Ovary (tissue), 9 donors: ENCODE results near the gene RAB40B. TPM values are rescaled to one million over a fixed set of nuclear protein-coding genes. Genes with fewer than 3 reads are reported as not detected.

ENCODE experiments used
- DNase-seq, 5 donors: peaks; one replicate each; pipeline ENCODE4 v3.0.0-alpha.2; 2019 to 2020
- H3K27ac ChIP-seq, 2 donors: fragments of 200-600 bp; one replicate each; pipeline versions ENCODE4 v1.5.1 to v1.8.0; 2019 to 2022
- H3K27me3 ChIP-seq: fragments of 200-600 bp; one replicate; pipeline ENCODE4 v1.8.0; 2022
- H3K36me3 ChIP-seq: fragments of 200-600 bp; sonication (generic); one replicate; pipeline ENCODE4 v1.5.1; 2019
- H3K4me1 ChIP-seq: one replicate; pipeline ENCODE4 v1.8.1; 2013; ENCODE audit warnings: mild to moderate bottlenecking, moderate library complexity; ENCODE audit not compliant: insufficient read depth
- H3K4me3 ChIP-seq: fragments of 200-600 bp; sonication (generic); one replicate; pipeline ENCODE4 v1.5.1; 2017
- H3K9me3 ChIP-seq, 2 donors: fragments of 200-600 bp in 1 of 2; sonication (generic) in 1 of 2; one replicate each; pipeline versions ENCODE4 v1.5.1 to v1.8.1; 2013 to 2019; ENCODE audit warnings: mild to moderate bottlenecking in 1 of 2, moderate library complexity in 1 of 2
- CTCF ChIP-seq, 3 donors: fragments of 450-650 bp in 2 of 3; fragments of 200-600 bp in 1 of 3; IDR thresholded peaks; one replicate each; pipeline versions ENCODE4 v1.5.1 to v1.8.0; 2016 to 2022; ENCODE audit warnings: antibody characterized with exemption in 3 of 3, mild to moderate bottlenecking in 1 of 3
- EP300 ChIP-seq: sonication (generic); formaldehyde crosslinking; IDR thresholded peaks from one replicate; pipeline ENCODE4 v1.6.1; 2017; ENCODE audit warnings: antibody characterized with exemption
- POLR2A ChIP-seq: fragments of 450-650 bp; IDR thresholded peaks from one replicate; pipeline ENCODE4 v1.6.1; 2017; ENCODE audit warnings: antibody characterized with exemption, mild to moderate bottlenecking, moderate library complexity
- WGBS, 3 donors: extraction: QIAGEN DNeasy Blood & Tissue Kit in 1 of 3; methylation state at CpG; one replicate each; pipeline versions ENCODE4 v1.1.5 to v1.1.7; 2013 to 2017; 5-methylcytosine and 5-hydroxymethylcytosine counted together
- intact Hi-C, 4 donors: fragments of 100-400 bp; cut with DNase I; formaldehyde crosslinking; loops; one replicate each; pipeline versions ENCODE4 v1.11.0 to v1.15.1; 2022 to 2023
- polyA plus RNA-seq, 2 donors: library from polyadenylated mRNA; stranded (reverse); fragments of 200-250 nt in 1 of 2; fragments of 350-450 nt in 1 of 2; fragmentation: Illumina TruSeq in 1 of 2; extraction: RNeasy Lipid Tissue Mini Kit (QIAGEN cat#74804) in 1 of 2; gene quantifications; one replicate each; pipeline ENCODE4 v1.2.3, GENCODE V29; 2013 to 2014
- total RNA-seq, 7 donors: library from RNA; depleted of rRNA in 2 of 7; stranded (reverse); fragments of >200 nt in 2 of 7; fragmentation: NEBNext Ultra II Directional in 3 of 7; extraction: Animal tissue kit (Norgen Biotek cat#: 25700) in 3 of 7; gene quantifications; one replicate each; pipeline versions ENCODE4 v1.1.0 to v1.2.4, GENCODE V29; 2016 to 2023
- donor health status: DM: no; HTN: no; CAD: no; lungs with moderate emphysema.
- donor health status: DM: no; HTN: no; CAD: no.
- donor health status: Bipolar disorder and iron deficiency.
- donor health status: DM: yes; HTN: yes; CAD: no.
- donor health status: DM: no; HTN: no; CAD: no.
- donor health status: DM: yes; HTN: yes; CAD: no.

The RAB40B gene
- total and polyA plus RNA-seq, 9 donors = 9.2 to 25.9 (median 14.9) TPM

- Histone ChIP-seq H3K27ac (no peak overlapping the region), H3K4me1 (no peaks in the 10 kb centered on the region), H3K27me3 (no peaks in the 10 kb centered on the region), H3K9me3 (no peaks in the 10 kb centered on the region), H3K4me3 (no peak overlapping the region), H3K36me3 (no peaks in the 10 kb centered on the region)
- WGBS, 3 donors = 74 to 79% (median 75%) methylated on average over 30 of the region's 30 CpGs
- TF ChIP-seq EP300 (no peak), CTCF (IDR thresholded peaks at IDR 0.05) (no peak), POLR2A (no peak)
- peak in 2 of 5 donors; percentile 30 to 39 for DNase-seq
- intact Hi-C loops = no loop called here
These were observed 44.6 kb downstream of the RAB40B start for GRCh38 chr17:82653651-82654528.

GRCh38 chr17:82650723-82651122 lies 47.8 kb downstream of the RAB40B start:
- H3K9me3 ChIP-seq = no peaks in the 10 kb centered on the region
- H3K4me3 ChIP-seq = no peak overlapping the region
- 55 to 67% (median 59%) methylated on average over 10 of the region's 10 CpGs for WGBS, 3 donors
- no peak overlapping the region for H3K27ac ChIP-seq
- peak in 1 of 5 donors; percentile 30 for DNase-seq
- H3K4me1 ChIP-seq = peaks cover 2% of the 10 kb centered on the region
- TF ChIP-seq POLR2A (no peak), CTCF (IDR thresholded peaks at IDR 0.05) (no peak), EP300 (no peak)
- H3K27me3 ChIP-seq = no peaks in the 10 kb centered on the region
- H3K36me3 ChIP-seq = no peaks in the 10 kb centered on the region
- intact Hi-C loops = no loop called here

- Histone ChIP-seq H3K9me3 (no peaks in the 10 kb centered on the region), H3K4me1 (peaks cover 2% of the 10 kb centered on the region), H3K4me3 (no peak overlapping the region), H3K36me3 (no peaks in the 10 kb centered on the region), H3K27me3 (no peaks in the 10 kb centered on the region), H3K27ac (peak overlapping the region; percentile 26 to 53)
- TF ChIP-seq CTCF (IDR thresholded peaks at IDR 0.05) (no peak), EP300 (no peak), POLR2A (no peak)
- intact Hi-C loops = loop anchor here in 1 of 4 donors (5.0 kb wide), 1 partner anchor 88 kb away; the partner anchor contains the start of gene FN3K
- 83 to 89% (median 89%) methylated on average over 20 to 22 of the region's 22 CpGs for WGBS, 3 donors
- peak in 2 of 5 donors; percentile 47 to 61 for DNase-seq
These were observed 48.8 kb downstream of the RAB40B start for GRCh38 chr17:82649501-82650261.

GRCh38 chr17:82648742-82649331 lies 49.7 kb downstream of the RAB40B start:
- Histone ChIP-seq H3K27ac (peak overlapping the region; percentile 53 to 100), H3K4me1 (peaks cover 2% of the 10 kb centered on the region), H3K9me3 (no peaks in the 10 kb centered on the region), H3K27me3 (no peaks in the 10 kb centered on the region), H3K36me3 (no peaks in the 10 kb centered on the region), H3K4me3 (peak overlapping the region; percentile 38)
- WGBS, 3 donors = 3 to 11% (median 10%) methylated on average over 15 to 20 of the region's 37 CpGs
- TF ChIP-seq CTCF (IDR thresholded peaks at IDR 0.05) (peak in 1 of 3 donors; percentile 21), EP300 (no peak)
- peak; percentile 77 to 86 (median 85) for DNase-seq
- intact Hi-C loops = loop anchor here in 1 of 4 donors (5.0 kb wide), 1 partner anchor 88 kb away; the partner anchor contains the start of gene FN3K
